M059J (cell line): Measurements from ENCODE around the gene ZNF526. TPM values are rescaled to one million over a fixed set of nuclear protein-coding genes. Genes with fewer than 3 reads are reported as not detected.
A peak's percentile ranks its signal among the peaks of the same experiment; 100 is the strongest.
"Not testable (repeated sequence)": the region's sequence is repeated elsewhere in the genome, so short reads cannot be mapped to it uniquely, and the experiment has no call there.

Experiments
- DNase-seq: peaks from one replicate; pipeline ENCODE4 v3.0.0-alpha.2; 2012; ENCODE audit warnings: low read depth
- total RNA-seq: library from RNA; depleted of rRNA; stranded (reverse); fragments of >200 nt; shearing (Covaris generic); gene quantifications from 2 replicates; pipeline ENCODE4 v1.2.3, GENCODE V29; 2014

ZNF526 gene
- total RNA-seq, 1 experiment from 2014 or later = 12.1 TPM

DNA sequence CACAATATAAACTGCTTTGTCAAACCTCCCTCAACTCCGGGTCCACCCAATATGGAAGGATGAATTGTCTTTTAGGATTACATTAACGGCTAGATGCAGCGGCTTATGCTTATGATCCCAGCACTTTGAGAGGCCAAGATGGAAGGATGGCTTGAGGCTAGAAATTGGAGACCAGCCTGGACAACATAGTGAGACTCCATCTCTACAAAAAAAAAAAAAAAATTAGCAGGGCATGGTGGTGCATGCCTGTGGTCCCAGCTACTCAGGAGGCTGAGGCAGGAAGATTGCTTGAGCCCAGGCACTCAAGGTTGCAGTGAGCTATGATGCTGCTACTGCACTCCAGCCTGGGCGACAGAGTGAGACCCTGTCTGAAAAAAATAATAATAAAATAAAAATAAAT, 46.0 kb downstream of the ZNF526 start:
- not testable (repeated sequence) for DNase-seq

- not testable (repeated sequence) for DNase-seq
Measured at GRCh38 chr19:42266928-42267603, 47.0 kb downstream of the ZNF526 start.

DNA sequence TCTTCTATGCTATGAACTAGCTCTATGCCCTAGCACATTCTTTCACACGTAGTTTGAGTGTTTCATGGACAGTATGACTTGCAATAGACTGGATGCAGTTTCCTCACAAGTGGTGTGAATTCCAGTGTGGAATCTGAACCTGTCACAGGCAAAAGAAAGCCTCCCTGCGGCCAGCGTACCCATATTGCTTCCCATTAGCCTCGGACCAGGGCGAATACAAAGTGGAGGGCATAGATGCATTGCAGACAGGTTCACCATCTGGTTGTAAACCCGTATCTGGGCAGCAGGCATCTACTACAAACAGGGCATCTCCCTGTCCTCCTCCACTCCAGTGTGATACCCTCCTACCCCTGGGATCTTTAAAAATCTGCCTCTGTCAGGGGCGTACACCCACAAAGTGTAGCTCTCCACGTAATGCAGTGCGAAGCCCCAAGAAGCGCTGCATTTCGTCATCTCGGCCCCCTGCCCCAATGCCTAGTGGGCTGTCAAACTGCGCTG, 47.6 kb downstream of the ZNF526 start:
- DNase-seq = no peak

- peak; percentile 99 for DNase-seq
Measured at GRCh38 chr19:42268142-42268703, 48.1 kb downstream of the ZNF526 start.

DNA sequence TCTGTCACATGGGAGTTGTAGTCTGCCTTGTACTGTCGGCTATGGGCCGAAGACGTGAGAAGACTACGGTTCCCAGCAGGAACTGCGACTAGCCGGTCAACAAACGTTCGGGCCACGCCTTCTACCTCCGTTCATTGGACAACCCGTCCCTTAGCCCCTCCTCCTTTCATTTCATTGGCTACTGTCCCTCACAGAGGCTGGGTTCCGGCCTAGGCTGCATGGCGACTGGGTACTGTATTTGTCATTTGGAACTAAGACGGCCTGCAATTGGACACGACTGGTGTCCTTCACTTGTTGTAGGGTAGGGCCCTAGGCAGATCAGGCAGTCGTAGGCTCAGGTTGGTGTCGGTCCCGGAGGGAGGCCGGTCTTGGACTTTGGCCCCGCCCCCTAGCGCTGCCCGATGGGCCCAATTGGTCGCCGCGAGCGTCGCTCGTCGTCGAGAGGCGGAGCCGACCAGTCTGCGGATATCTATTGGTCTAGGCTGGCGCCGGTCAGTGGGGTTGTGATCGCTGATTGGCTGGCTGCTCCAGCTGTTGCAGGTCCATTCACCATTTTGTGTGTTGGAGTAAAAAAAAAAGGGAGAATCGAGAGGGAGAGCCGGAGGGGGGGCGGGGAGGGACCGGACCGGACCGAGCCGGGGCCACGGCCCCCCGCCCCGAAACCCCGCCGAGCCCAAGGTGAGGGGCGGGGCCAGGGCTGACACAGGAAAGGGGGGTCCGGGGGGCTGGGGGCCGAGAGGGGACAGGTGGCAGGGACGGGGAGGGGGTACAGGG, 48.8 kb downstream of the ZNF526 start, which contains the start of gene CIC:
Gene CIC (plus strand): TSS at position 549 of the 774 bp plus-strand sequence. CDS start 2,532 bp downstream, outside the sequence.
- peak; percentile 100 for DNase-seq

DNA sequence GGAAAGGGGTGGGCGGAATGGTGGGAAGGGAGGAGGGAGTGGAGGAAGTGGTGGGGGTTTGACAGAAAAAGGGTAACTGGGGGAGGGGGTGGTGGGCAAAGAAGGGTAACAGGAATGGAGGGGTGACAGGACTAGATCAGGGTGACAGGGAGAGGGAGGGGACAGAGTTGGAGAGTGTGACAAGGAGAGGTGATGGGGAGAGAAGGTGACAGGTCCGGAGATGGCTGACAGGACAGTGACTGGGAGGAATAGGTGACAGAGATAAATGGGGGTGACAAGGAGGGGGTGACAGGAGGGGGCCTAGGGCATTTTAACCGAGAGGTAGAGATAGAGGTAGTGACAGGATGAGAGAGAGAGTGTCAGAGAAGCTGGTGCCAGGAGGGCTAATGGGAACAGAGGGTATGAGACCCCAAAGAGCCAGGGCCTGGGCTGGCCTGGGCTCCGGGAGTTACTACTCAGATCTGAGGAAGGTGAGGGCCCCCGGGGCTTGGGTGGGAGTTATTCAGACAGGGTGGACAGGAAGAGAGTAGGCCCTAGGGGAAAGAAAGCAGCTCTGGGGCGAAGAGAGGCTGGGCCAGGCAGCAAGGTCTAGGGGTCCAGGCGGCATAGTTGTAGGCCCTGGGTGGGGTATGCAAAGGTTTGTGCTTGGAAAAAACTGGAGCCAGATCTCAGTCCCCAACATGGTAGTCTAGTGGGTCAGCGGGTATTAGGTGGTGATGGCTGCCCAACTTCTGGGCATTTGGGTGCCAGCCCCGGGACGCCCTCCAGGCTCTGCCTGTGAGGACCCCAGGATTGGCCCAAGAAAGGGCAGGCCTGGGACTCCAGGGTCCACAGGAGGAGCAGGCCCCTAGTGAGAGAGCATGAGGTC, 49.6 kb downstream of the ZNF526 start:
- no peak for DNase-seq

DNA sequence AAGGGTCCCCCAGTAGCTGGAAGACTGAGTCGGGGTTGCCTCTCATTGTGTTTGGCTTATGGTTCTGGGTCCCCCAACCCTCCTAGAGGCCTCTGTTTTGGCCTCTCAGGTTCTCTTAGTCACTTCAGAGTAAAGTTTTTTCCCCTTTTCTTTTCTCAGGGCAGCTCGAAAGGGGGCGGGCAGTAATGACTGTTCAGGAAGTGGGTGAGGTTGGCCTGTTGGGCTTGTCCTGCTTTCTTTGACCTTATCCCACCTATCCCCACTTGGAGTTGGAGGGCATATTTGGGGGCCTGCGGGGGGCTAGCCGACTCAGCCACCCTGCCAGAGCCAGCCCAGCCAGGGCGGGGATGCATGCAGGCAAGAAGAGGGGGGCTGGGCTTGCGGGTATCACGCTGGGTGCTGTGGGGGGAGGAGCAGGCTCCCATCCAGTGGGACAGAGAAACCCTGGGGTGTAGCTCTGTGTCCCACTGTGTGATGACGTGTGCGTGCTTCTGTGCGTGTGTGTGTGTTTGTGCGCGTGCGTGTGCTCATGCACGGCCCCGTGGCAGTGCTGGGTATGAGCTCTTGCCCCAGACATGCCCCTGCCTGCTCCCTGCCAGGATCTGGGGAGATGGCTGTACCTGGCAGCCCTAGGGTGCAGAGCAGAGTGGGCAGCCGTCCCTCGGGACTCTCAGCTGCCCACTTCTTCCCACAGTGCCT, 50.4 kb downstream of the ZNF526 start:
- DNase-seq = peak; percentile 83

- no peak for DNase-seq
Measured at GRCh38 chr19:42271045-42271419, 50.9 kb downstream of the ZNF526 start.

DNA sequence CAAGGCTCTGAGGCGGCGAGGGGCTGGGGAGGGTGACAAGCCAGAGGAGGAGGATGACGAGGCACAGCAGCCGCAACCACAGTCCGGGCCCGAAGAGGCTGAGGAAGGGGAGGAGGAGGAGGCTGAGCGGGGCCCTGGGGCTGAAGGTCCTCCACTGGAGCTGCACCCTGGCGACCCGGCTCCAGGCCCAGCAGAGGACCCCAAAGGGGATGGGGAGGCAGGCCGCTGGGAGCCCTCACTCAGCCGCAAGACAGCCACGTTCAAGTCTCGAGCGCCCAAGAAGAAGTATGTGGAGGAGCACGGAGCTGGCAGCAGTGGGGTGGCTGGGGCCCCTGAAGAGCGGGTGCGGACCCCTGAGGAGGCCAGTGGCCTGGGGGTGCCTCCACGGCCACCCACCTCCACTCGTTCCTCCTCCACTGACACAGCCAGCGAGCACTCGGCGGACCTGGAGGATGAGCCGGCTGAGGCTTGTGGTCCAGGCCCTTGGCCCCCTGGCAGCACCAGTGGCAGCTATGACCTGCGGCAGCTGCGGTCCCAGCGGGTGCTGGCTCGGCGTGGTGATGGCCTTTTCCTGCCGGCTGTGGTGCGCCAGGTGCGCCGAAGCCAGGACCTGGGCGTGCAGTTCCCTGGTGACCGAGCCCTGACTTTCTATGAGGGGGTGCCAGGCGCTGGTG, 51.9 kb downstream of the ZNF526 start:
- DNase-seq = no peak

GRCh38 chr19:42272535-42272897, 52.4 kb downstream of the ZNF526 start:
- no peak for DNase-seq

DNA sequence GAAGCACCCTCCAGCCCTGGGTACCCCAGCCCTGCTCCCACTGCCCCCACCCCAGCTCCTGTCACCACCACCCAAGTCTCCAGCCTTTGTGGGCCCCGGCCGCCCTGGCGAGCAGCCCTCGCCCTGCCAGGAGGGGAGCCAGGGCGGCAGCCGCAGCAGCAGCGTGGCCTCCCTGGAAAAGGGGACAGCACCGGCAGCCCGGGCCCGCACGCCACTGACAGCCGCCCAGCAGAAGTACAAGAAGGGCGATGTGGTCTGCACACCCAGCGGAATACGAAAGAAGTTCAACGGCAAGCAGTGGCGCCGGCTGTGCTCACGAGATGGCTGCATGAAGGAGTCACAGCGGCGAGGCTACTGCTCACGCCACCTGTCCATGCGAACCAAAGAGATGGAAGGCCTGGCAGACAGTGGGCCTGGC, 52.9 kb downstream of the ZNF526 start:
- no peak for DNase-seq

DNA sequence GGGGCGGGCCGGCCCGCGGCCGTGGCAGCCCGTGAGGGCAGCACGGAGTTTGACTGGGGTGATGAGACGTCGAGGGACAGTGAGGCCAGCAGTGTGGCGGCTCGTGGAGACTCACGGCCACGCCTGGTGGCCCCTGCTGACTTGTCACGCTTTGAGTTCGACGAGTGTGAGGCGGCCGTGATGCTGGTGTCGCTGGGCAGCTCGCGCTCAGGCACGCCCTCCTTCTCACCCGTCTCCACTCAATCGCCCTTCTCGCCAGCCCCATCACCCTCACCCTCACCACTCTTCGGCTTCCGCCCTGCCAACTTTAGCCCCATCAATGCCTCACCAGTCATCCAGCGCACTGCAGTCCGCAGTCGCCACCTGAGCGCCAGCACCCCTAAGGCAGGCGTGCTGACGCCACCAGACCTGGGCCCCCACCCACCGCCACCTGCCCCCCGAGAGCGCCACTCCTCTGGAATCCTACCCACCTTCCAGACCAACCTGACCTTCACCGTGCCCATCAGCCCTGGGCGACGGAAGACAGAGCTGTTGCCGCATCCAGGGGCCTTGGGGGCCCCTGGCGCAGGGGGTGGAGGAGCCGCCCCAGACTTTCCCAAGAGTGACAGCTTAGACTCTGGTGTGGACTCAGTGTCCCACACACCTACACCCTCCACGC, 53.4 kb downstream of the ZNF526 start:
- no peak for DNase-seq

DNA sequence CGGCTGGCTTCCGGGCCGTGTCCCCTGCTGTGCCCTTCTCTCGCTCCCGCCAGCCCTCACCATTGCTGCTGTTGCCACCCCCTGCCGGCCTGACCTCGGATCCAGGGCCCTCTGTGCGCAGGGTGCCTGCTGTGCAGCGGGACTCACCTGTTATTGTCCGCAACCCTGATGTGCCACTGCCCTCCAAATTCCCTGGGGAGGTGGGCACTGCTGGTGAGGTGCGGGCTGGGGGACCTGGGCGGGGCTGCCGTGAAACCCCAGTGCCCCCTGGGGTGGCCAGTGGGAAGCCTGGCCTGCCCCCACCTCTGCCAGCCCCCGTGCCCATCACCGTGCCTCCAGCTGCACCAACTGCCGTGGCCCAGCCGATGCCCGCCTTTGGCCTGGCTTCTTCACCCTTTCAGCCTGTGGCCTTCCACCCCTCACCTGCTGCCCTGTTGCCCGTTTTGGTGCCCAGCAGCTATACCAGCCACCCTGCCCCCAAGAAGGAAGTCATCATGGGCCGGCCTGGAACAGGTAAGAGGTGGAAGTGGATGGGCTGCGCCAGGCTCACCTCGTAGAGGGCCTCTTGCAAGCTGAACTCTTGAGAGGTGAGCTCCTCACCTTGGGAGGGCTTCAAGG, 54.1 kb downstream of the ZNF526 start:
- no peak for DNase-seq

GRCh38 chr19:42275103-42275502, 55.0 kb downstream of the ZNF526 start:
- DNase-seq = no peak

DNA sequence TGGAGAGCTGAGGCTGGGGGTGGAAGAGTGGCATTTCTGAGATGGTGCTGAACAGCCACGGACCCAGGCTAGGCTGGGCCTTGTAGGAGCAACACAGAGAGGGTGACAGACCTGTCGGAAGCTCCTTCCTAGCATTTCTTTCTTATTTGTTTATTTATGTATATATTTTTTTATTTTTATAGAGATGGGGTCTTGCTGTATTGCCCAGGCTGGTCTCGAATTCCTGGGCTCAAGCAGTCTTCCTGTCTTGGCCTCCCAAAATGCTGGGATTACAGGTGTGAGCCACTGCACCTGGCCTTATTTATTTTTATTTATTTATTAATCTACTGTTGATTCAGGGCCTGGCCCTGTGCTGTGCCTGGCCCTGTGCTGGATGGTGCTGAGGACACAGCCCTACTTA, 55.4 kb downstream of the ZNF526 start:
- no peak for DNase-seq

DNA sequence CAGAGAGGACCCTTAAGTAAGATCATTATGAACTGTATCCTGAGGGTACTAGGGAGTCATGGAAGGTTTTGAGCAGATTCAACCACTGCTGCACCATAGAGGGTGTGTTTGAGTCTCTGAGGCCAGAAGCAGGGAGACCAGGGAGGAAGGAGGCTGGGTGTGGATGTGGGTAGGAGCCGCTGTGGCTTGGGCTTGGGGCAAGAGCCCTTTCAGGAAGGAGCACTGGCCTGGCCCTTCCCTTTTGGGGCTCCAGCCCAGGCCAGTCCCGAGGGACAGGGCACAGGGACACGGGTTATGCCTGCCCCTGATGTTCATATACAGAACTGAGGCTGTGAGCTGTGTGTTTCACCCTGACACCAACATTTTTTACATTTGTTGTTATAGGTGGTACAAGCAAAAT, 56.2 kb downstream of the ZNF526 start:
- DNase-seq = no peak

- peak; percentile 71 for DNase-seq
Measured at GRCh38 chr19:42276821-42277220, 56.7 kb downstream of the ZNF526 start.
